Measurements from ENCODE around the gene ZKSCAN1. TPM values are rescaled to one million over a fixed set of nuclear protein-coding genes. Genes with fewer than 3 reads are reported as not detected.

ZKSCAN1 gene
- total RNA-seq, 3 donors from 2014 or later, result 30.6 to 65.1 (median 52.4) TPM

DNA sequence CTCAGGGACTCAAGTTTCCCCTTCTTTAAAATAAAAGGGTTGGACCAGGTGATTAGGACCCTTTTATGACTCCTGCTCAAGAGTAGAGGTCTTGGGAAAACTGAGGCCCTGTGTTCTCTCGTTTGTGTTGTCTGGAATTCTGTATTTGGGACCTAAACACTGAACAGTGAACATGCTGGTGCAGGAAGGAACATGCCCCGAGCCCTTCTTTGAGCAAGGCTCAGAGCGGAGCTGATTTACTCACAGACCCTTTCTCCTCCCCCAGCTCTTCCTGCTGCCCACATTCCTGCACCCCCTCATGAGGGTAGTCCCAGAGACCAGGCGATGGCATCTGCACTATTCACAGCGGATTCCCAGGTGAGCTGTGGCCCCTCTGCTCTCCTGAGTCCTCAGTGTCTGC, 14.2 kb downstream of the ZKSCAN1 start:
- intact Hi-C loops (cut with DNase I; ENCODE audit: low total_unique reads), result no loop called here
- no peak overlapping the region for H3K4me3 ChIP-seq
- no peaks in the 10 kb centered on the region for H3K9me3 ChIP-seq
- no peak overlapping the region for H3K27ac ChIP-seq
- DNase-seq (ENCODE audit: low spot score in 2 of 2), result no peak
- TF ChIP-seq POLR2A (IDR thresholded peaks at IDR 0.05), result no peak
- no peak for TF ChIP-seq POLR2AphosphoS5 (IDR thresholded peaks at IDR 0.05)
- TF ChIP-seq, protein P1, sequence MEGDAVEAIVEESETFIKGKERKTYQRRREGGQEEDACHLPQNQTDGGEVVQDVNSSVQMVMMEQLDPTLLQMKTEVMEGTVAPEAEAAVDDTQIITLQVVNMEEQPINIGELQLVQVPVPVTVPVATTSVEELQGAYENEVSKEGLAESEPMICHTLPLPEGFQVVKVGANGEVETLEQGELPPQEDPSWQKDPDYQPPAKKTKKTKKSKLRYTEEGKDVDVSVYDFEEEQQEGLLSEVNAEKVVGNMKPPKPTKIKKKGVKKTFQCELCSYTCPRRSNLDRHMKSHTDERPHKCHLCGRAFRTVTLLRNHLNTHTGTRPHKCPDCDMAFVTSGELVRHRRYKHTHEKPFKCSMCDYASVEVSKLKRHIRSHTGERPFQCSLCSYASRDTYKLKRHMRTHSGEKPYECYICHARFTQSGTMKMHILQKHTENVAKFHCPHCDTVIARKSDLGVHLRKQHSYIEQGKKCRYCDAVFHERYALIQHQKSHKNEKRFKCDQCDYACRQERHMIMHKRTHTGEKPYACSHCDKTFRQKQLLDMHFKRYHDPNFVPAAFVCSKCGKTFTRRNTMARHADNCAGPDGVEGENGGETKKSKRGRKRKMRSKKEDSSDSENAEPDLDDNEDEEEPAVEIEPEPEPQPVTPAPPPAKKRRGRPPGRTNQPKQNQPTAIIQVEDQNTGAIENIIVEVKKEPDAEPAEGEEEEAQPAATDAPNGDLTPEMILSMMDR (IDR thresholded peaks at IDR 0.05), result no peak
- H3K36me3 ChIP-seq, result peaks cover 7% of the 10 kb centered on the region
- H3K27me3 ChIP-seq, result no peaks in the 10 kb centered on the region
- H3K4me1 ChIP-seq, result no peaks in the 10 kb centered on the region

DNA sequence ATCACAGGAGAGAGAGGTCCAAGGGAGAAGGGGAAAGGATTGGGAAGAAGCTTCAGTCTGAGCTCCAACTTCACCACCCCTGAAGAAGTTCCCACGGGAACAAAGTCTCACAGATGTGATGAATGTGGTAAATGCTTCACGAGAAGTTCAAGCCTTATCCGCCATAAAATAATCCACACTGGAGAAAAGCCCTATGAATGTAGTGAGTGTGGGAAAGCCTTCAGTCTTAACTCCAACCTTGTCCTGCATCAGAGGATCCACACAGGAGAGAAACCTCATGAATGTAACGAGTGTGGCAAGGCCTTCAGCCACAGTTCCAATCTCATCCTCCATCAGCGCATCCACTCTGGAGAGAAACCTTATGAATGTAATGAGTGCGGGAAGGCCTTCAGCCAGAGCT, 18.1 kb downstream of the ZKSCAN1 start:
- no peak overlapping the region for H3K27ac ChIP-seq
- intact Hi-C loops (cut with DNase I; ENCODE audit: low total_unique reads), result no loop called here
- TF ChIP-seq, protein P1 (IDR thresholded peaks at IDR 0.05), result no peak
- TF ChIP-seq POLR2AphosphoS5 (IDR thresholded peaks at IDR 0.05) (no peak), POLR2A (IDR thresholded peaks at IDR 0.05) (no peak)
- H3K36me3 ChIP-seq, result peaks cover 7% of the 10 kb centered on the region
- no peak overlapping the region for H3K4me3 ChIP-seq
- no peak for DNase-seq (ENCODE audit: low spot score in 2 of 2)
- no peaks in the 10 kb centered on the region for H3K4me1 ChIP-seq
- H3K27me3 ChIP-seq, result no peaks in the 10 kb centered on the region
- no peaks in the 10 kb centered on the region for H3K9me3 ChIP-seq

DNA sequence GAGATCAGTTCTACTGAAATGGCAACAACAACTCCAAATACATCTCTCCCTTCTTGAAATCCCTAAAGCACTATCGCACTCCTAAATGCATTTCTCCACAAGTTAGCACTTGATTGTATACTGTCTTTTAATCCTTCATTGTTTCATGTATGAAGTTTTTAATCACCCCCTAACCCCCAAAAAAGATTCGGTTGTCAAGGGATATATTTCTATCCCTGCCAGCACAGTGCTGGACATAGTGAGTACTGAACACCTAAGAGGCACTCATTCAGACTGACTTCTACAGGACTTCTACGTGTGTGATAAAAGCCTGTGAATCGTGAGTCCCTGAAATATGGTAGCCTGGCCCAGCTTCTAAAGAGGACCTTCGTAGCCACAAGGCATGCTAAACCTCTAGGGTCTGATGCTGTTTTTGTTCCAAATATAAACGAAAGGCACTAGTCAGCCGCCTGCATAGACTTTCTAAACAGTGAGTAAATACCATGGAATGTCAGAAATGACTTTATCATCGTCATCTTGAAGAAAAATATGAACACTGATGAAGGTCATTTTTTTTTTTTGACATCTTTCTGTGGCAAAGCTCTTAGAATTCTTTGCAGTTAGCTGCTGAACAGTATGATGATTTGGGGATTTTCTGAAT, 19.6 kb downstream of the ZKSCAN1 start:
- H3K27ac ChIP-seq, result no peak overlapping the region

DNA sequence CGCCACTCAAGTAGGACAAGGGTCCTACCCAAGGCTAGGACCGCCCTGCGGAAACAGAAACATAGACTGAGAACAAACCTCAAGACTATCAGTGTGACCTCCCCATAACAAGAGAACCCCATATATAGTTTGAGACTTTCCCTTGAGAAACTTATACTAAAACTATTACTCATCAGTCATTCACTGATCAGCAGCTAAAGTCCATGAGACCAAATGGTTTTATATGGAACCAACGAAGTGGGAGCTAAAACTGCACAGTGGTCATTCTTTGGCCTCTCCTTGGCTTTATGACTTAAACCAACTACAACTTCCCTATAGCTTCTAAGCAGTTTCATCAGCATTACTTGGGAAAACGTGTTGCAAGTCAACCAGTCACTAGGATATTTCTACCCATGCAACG, 20.5 kb downstream of the ZKSCAN1 start:
- intact Hi-C loops (cut with DNase I; ENCODE audit: low total_unique reads), result no loop called here
- H3K36me3 ChIP-seq, result peaks cover 7% of the 10 kb centered on the region
- no peaks in the 10 kb centered on the region for H3K9me3 ChIP-seq
- no peak for DNase-seq (ENCODE audit: low spot score in 2 of 2)
- H3K27ac ChIP-seq, result peak overlapping the region in 1 of 2 donors; percentile 65
- H3K4me1 ChIP-seq, result no peaks in the 10 kb centered on the region
- no peak overlapping the region for H3K4me3 ChIP-seq
- no peaks in the 10 kb centered on the region for H3K27me3 ChIP-seq
- TF ChIP-seq, protein P1 (IDR thresholded peaks at IDR 0.05), result no peak
- TF ChIP-seq POLR2A (IDR thresholded peaks at IDR 0.05) (no peak), POLR2AphosphoS5 (IDR thresholded peaks at IDR 0.05) (no peak)

More for the DNA sequence above, 19.6 kb downstream of the ZKSCAN1 start:
- Histone ChIP-seq H3K4me1 (no peaks in the 10 kb centered on the region), H3K27me3 (no peaks in the 10 kb centered on the region), H3K9me3 (no peaks in the 10 kb centered on the region), H3K4me3 (no peak overlapping the region), H3K36me3 (peaks cover 7% of the 10 kb centered on the region)
- TF ChIP-seq POLR2A (IDR thresholded peaks at IDR 0.05) (no peak), POLR2AphosphoS5 (IDR thresholded peaks at IDR 0.05) (no peak)
- TF ChIP-seq, protein P1 (IDR thresholded peaks at IDR 0.05), result no peak
- intact Hi-C loops (cut with DNase I; ENCODE audit: low total_unique reads), result no loop called here
- no peak for DNase-seq (ENCODE audit: low spot score in 2 of 2)

DNA sequence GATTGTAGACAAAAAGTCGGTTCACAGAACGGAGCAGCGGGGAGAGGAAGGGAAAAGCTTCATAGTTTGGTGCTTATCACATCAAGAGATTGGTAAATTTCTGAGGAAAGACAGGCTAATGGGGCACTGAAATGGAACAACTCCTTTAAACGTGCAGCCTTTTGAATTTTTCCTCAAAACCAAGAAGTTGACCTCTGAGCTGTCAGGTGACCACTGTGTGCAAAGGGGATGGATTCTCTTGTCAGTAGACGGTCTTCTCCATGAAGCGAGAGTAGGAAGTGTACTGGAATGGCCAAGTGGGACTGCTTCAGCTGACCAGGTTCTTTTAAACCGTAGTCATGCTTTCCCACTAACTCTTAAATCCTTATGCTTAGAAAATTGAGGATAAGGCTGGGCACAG, 22.9 kb downstream of the ZKSCAN1 start:
- TF ChIP-seq POLR2AphosphoS5 (IDR thresholded peaks at IDR 0.05), result no peak
- TF ChIP-seq, protein P1 (IDR thresholded peaks at IDR 0.05), result no peak
- TF ChIP-seq POLR2A (IDR thresholded peaks at IDR 0.05), result no peak
- H3K27me3 ChIP-seq, result no peaks in the 10 kb centered on the region
- no peak overlapping the region for H3K27ac ChIP-seq
- H3K36me3 ChIP-seq, result peaks cover 6% of the 10 kb centered on the region
- no peak overlapping the region for H3K4me3 ChIP-seq
- intact Hi-C loops (cut with DNase I; ENCODE audit: low total_unique reads), result no loop called here
- H3K4me1 ChIP-seq, result no peaks in the 10 kb centered on the region
- DNase-seq (ENCODE audit: low spot score in 2 of 2), result no peak
- H3K9me3 ChIP-seq, result no peaks in the 10 kb centered on the region

Data from breast epithelium (tissue), 4 donors.